ENCODE measurements around the gene TMEM266.

GRCh38 chr15:76203346-76204108 is 143.7 kb downstream of the TMEM266 start:
- no peak for TF ChIP-seq POLR2A (IDR thresholded peaks at IDR 0.05; ENCODE audit: low read depth)
- no peak for TF ChIP-seq EP300 (IDR thresholded peaks at IDR 0.05)
